Tibial artery (tissue), 4 donors: ENCODE data around the gene WIZ.
A peak's percentile ranks its signal among the peaks of the same experiment; 100 is the strongest.
"Not testable (repeated sequence)": the region's sequence is repeated elsewhere in the genome, so short reads cannot be mapped to it uniquely, and the experiment has no call there.

Experiments used
- DNase-seq, 2 donors: peaks; one replicate each; pipeline ENCODE4 v3.0.0-alpha.2; 2019
- H3K27ac ChIP-seq, 2 donors: fragments of 200-600 bp; sonication (generic) in 1 of 2; 1 replicate in 1 of 2; 2 replicates in 1 of 2; pipeline ENCODE4 v1.5.1; 2018 to 2019; ENCODE audit warnings: mild to moderate bottlenecking in 1 of 2
- H3K27me3 ChIP-seq, 2 donors: fragments of 200-600 bp; sonication (generic) in 1 of 2; one replicate each; pipeline versions ENCODE4 v1.5.1 to v1.6.0; 2016 to 2019
- H3K36me3 ChIP-seq, 3 donors: fragments of 200-600 bp; sonication (generic) in 2 of 3; one replicate each; pipeline ENCODE4 v1.5.1; 2016 to 2019; ENCODE audit warnings: mild to moderate bottlenecking in 2 of 3
- H3K4me1 ChIP-seq, 4 donors: fragments of 200-600 bp; sonication (generic) in 2 of 4; 1 replicate in 3 of 4; 2 replicates in 1 of 4; pipeline ENCODE4 v1.5.1; 2016 to 2019
- H3K4me3 ChIP-seq, 2 donors: fragments of 200-600 bp; sonication (generic) in 1 of 2; 1 replicate in 1 of 2; 2 replicates in 1 of 2; pipeline ENCODE4 v1.5.1; 2018 to 2019; ENCODE audit warnings: mild to moderate bottlenecking in 2 of 2
- H3K9me3 ChIP-seq, 3 donors: fragments of 200-600 bp; sonication (generic) in 1 of 3; one replicate each; pipeline ENCODE4 v1.5.1; 2016 to 2019
- CTCF ChIP-seq, 2 experiments: fragments of 200-600 bp in 1 of 2; fragments of 450-650 bp in 1 of 2; IDR thresholded peaks; one replicate each; pipeline ENCODE4 v1.5.1; 2017 to 2019; ENCODE audit warnings: antibody characterized with exemption in 2 of 2, mild to moderate bottlenecking in 1 of 2, moderate library complexity in 1 of 2
- intact Hi-C: fragments of 100-400 bp; cut with DNase I; formaldehyde crosslinking; loops from one replicate; pipeline ENCODE4 v1.15.0; 2023; ENCODE audit warnings: low total_unique reads

The WIZ gene

GRCh38 chr19:15487038-15487437 lies 37.3 kb upstream of the WIZ start:
- H3K27ac ChIP-seq: no peak overlapping the region
- no peaks in the 10 kb centered on the region for H3K4me1 ChIP-seq
- no peaks in the 10 kb centered on the region for H3K9me3 ChIP-seq
- no peaks in the 10 kb centered on the region for H3K27me3 ChIP-seq
- H3K4me3 ChIP-seq: no peak overlapping the region
- no peak for DNase-seq
- intact Hi-C loops: no loop called here
- no peaks in the 10 kb centered on the region for H3K36me3 ChIP-seq
- no peak for TF ChIP-seq CTCF (IDR thresholded peaks at IDR 0.05)

- H3K36me3 ChIP-seq, intact Hi-C loops, H3K9me3 ChIP-seq, H3K27me3 ChIP-seq, H3K27ac ChIP-seq, H3K4me3 ChIP-seq, DNase-seq, H3K4me1 ChIP-seq: not testable (repeated sequence)
Measured at GRCh38 chr19:15485768-15486167, 36.0 kb upstream of the WIZ start.

- DNase-seq, H3K27me3 ChIP-seq, H3K4me3 ChIP-seq, H3K9me3 ChIP-seq, H3K27ac ChIP-seq, H3K4me1 ChIP-seq, H3K36me3 ChIP-seq, intact Hi-C loops: not testable (repeated sequence)
Measured at GRCh38 chr19:15480996-15481395, 31.2 kb upstream of the WIZ start.

- peak in 1 of 2 experiments; percentile 17 for TF ChIP-seq CTCF (IDR thresholded peaks at IDR 0.05)
- Histone ChIP-seq H3K36me3 (no peaks in the 10 kb centered on the region), H3K27ac (no peak within 1 kb of the TSS), H3K9me3 (no peaks in the 10 kb centered on the region), H3K4me1 (peaks cover 0 to 10% (median 2%) of the 10 kb centered on the region in 4 donors), H3K4me3 (no peak within 1 kb of the TSS), H3K27me3 (no peaks in the 10 kb centered on the region)
- intact Hi-C loops: no loop called here
- DNase-seq: no peak
Measured at GRCh38 chr19:15479391-15480345, 29.9 kb upstream of the WIZ start, which contains the start of gene PGLYRP2. Gene PGLYRP2, minus strand, starts transcription at chr19:15479501. Its CDS starts 130 bp downstream, at chr19:15479371.

GRCh38 chr19:15476325-15476724 lies 26.6 kb upstream of the WIZ start:
- no peak overlapping the region for H3K27ac ChIP-seq
- intact Hi-C loops: no loop called here
- no peak for TF ChIP-seq CTCF (IDR thresholded peaks at IDR 0.05)
- no peaks in the 10 kb centered on the region for H3K36me3 ChIP-seq
- no peaks in the 10 kb centered on the region for H3K9me3 ChIP-seq
- peaks cover 0 to 11% of the 10 kb centered on the region in 2 donors for H3K27me3 ChIP-seq
- no peak for DNase-seq
- peaks cover 0 to 10% (median 2%) of the 10 kb centered on the region in 4 donors for H3K4me1 ChIP-seq
- H3K4me3 ChIP-seq: no peak overlapping the region

GRCh38 chr19:15475611-15476010 lies 25.9 kb upstream of the WIZ start:
- intact Hi-C loops: no loop called here
- Histone ChIP-seq H3K9me3 (no peaks in the 10 kb centered on the region), H3K27me3 (peaks cover 0 to 17% of the 10 kb centered on the region in 2 donors), H3K4me3 (no peak overlapping the region), H3K27ac (no peak overlapping the region), H3K4me1 (peaks cover 0 to 10% (median 2%) of the 10 kb centered on the region in 4 donors), H3K36me3 (no peaks in the 10 kb centered on the region)
- no peak for TF ChIP-seq CTCF (IDR thresholded peaks at IDR 0.05)
- no peak for DNase-seq
